GM21723 (cell line): ENCODE results near the gene TMPRSS3.

Experiments
- ATAC-seq: cut with Tn5 transposase; IDR thresholded peaks from one replicate; pipeline ENCODE4 v1.9.1; 2021; ENCODE audit warnings: mild to moderate bottlenecking, moderate library complexity; ENCODE audit not compliant: unreplicated experiment

The TMPRSS3 gene

GRCh38 chr21:42374864-42375499 lies 20.9 kb downstream of the TMPRSS3 start:
- no peak for ATAC-seq

DNA sequence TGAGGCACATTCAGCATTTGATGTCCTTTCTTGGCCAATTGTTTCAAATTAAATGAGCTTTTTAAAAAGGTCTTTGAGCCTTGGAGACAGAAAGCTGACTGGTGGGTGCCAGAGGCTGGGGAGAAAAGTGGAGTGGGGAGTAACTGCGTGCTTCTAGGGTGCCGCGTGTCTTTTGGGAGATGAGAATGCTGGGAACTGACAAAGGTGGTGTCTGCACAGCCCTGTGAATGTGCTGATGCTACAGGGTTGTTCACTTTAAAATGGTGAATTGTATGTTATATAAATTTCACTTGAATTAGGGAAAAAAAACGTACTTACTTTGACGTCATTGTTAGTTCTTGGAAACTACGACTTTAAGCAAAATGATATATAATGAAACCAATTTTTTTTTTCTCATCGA lies 21.4 kb downstream of the TMPRSS3 start:
- no peak for ATAC-seq

DNA sequence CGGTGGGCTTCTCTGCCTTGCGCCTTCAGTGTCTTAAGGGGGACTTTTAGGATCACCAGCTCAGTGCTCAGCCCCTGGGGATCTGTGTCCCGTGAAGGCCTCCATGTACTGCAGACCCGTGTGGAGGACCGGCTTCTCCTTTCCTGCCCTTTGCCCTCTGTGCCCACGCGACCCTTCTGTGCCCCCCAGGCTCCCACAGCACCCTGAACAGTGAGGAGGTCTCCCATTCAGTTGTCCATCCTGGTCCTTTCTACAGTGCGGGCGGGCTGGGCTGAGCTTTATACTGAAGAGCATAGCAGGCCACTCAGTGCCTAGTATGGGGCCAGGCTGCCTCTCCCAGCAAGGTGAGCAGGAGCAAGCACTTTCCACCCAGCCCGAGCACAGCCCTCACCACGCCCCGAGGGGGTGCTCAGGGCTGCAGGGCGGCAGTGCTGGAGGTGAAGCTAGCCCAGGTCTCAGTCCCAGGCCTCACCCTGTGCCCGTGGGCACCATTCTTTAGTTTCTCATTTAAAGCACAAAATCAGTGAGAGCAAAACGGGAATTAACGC lies 21.9 kb downstream of the TMPRSS3 start:
- no peak for ATAC-seq

GRCh38 chr21:42373196-42373907 lies 22.5 kb downstream of the TMPRSS3 start:
- no peak for ATAC-seq

GRCh38 chr21:42370894-42371654 lies 24.8 kb downstream of the TMPRSS3 start:
- ATAC-seq = no peak

DNA sequence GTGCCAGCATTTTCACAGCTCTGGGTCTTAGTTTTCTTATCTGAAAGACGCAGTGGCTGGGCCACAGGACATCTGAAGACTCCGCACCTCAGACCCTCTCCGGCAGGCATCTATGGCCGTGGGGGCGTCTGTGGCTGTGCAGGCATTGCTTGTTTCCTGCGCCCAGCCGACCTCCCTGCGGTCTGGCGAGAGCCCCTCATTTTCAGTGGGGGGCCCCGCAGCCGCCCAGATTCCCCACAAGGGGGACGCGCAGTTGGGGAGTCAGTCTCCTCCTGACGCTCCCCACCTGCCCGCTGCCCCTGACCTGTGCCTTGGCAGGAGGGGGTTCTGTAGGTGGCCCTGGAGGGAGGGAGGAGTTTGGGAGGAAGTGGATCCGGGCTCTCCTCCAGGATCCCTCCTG lies 26.0 kb downstream of the TMPRSS3 start:
- no peak for ATAC-seq

DNA sequence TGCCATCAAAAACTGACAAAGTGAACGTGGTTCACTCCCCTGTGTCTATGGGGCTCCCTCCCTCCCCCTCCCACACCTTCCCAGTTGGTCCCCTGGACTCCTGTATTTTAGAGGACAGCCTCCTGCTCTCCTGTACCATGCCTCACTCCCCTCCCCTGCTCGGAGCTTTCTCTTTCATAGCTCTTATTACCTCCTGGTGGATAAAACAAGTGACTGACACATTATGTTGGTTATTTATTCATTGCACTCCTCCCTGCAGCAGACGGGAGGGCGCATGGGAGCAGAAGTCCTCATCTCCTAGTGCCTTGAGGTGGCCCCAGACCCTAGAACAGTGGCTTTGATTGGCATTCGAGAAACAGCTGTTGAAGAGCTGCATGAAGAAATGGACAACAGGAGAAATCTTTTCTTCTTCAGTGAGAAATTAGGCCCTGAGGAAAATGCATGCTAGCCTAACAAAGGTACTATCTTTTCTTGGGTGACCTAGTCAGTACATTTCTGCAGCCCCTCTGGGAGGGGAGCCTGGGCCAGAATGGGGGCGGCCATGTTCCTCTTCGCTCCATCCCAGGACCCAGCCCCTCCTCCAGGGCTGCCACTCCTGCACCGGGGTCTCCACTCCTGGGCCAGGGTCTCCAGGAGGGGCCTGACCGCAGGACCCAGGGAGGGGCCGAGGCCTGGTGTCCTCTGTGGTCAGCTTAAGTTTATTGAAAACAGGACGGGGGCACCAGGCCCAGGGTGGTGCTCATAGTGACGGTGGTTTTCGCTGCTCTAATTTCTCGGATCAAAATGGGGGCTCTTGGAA lies 28.3 kb downstream of the TMPRSS3 start:
- no peak for ATAC-seq

DNA sequence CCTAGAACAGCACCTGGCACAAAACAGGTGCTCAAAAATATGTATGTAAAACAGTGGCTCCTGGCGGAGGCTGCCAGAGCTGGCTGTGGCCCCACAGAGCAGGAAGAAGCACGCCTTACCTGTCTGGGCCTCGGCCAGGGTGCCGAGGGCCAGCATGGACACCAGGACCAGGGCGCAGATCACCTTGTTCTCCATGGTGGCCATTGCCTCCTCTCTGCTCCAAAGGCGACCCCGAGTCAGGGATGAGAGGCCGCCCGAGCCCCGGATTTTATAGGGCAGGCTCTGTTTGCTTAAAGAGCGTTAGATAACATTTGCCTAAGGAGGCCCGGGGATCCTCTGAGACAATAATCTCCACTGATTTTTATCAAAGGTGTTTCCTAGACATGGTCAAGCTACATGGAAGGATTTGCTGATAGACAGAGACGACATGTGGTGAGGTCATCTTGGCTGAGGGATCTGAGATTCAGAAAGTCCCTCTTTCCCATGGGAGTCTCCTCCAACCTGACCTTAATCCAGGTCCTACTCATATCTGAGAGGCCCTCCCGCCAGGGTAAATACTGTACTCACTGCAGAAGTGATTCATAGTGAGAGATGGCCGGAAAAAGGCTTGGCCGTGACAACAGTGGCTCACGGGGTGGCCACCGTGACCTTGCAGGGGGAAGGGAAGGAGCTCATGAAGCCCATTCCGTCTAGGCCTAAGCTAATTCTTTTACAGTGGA lies 29.4 kb downstream of the TMPRSS3 start, which contains the start of gene TFF1:
TSS of gene TFF1 (minus strand) at position 244 of the 719 bp plus-strand sequence. CDS start at position 204, 40 bp downstream.
- ATAC-seq = no peak

DNA sequence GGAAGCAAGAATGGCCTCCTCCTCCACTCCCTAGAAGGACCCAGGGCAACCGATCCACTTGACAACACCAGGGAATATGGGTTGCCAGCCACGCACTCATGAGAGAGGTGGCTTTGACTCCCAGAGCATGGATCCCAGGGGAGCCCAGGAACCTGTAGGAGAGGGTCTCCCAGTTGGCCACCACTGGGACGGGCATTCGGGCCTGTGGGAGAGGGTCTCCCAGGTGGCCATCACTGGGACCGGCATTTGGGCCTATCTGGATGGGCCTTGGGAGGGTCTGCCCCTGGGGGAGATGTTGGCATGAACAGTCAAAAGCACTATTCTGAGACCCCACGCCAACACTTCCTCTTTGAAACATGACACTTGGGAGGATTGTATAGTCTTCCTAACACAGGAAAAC lies 30.1 kb downstream of the TMPRSS3 start:
- no peak for ATAC-seq

- ATAC-seq = no peak
Observed at GRCh38 chr21:42364304-42364865, 31.5 kb downstream of the TMPRSS3 start.

- no peak for ATAC-seq
Observed at GRCh38 chr21:42363312-42363711, 32.5 kb downstream of the TMPRSS3 start.

DNA sequence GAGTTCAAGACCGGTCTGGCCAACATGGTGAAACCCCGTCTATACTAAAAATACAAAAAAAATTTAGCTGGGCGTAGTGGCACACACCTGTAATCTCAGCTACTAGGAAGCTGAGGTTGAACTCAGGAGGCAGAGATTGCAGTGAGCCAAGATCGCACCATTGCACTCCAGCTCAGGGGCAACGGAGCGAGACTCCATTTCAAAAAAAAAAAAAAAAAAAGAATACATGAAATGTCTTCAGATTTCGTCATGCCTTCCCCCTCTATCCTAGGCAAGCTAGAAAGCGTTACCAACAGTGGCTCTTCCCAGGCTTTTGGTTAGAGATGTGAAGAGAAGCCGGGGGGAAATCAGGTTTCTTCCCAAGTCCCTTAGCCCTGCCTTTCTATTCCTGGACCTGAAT lies 33.2 kb downstream of the TMPRSS3 start:
- ATAC-seq = no peak

DNA sequence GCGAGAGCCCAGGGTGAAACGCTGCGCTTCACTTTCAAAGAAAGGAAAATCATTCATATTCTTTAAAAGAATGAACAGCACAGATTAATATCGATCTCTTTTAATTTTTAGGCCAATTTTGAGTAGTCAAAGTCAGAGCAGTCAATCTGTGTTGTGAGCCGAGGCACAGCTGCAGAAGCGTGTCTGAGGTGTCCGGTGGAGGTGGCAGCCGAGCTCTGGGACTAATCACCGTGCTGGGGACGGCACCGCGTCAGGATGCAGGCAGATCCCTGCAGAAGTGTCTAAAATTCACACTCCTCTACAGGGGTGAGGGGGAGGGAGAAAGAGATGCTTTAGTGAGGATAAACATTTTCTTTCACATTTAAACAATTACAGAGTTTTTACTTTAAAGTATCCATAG lies 33.7 kb downstream of the TMPRSS3 start:
- ATAC-seq = no peak

DNA sequence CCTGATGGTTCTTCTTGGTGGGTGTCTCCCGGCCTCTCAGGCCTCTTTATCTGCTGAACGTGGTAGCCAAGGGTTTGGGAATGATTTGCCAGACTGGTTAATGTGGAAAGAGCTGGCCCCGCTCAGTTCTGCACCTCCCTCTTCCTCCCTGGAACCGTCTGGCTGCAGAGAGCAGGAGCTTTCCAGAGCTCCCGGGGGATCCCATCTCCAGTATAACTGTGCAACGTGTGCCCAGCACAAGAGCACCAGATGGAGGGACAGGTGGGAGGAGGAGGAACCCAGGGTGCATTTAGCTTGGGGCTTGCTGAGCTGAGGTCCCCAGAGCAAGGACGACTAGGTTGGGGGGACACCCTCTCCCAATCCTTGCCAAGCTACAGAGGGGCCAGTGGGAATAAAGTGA lies 34.6 kb downstream of the TMPRSS3 start:
- ATAC-seq = no peak

DNA sequence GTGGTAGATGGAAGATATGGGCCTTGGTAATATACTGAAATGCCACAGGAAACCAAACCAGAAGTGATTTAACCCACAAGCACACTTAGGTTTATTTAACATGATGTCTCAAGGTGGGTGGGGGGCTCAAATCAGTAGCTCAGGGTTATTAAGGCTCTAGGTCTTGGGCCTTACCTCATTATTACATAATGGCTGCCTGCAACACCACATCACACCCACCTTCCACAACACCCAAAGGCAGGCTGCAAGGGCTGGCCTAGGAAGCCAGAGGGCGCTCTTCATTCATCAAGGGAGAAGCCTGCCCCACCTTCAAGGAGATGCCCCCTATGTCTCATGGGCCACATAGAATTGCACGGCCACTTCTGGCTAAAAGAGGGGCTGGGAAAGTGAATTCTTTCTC lies 35.5 kb downstream of the TMPRSS3 start:
- no peak for ATAC-seq

- no peak for ATAC-seq
Observed at GRCh38 chr21:42358937-42359336, 36.9 kb downstream of the TMPRSS3 start.

GRCh38 chr21:42358261-42358660 lies 37.6 kb downstream of the TMPRSS3 start:
- ATAC-seq = no peak

DNA sequence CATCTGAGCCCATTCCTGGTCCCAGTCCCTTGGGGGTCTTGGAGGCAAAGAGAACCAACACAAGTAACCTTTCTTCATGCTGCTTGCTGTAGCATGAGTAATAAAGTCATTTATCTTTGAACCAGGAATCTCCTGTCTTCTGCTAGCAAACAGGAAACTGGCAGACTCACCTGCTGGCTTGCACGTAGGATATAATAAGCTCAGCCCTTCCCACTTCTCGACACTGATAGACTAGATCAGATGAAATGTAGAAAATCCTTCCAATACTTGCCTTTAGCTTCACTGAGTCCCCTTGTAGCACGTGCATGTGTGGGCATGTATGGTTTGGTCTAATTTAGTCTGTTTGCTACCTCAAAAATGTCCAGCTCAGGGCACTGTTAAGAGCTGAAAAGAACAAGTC lies 38.5 kb downstream of the TMPRSS3 start:
- ATAC-seq = no peak

DNA sequence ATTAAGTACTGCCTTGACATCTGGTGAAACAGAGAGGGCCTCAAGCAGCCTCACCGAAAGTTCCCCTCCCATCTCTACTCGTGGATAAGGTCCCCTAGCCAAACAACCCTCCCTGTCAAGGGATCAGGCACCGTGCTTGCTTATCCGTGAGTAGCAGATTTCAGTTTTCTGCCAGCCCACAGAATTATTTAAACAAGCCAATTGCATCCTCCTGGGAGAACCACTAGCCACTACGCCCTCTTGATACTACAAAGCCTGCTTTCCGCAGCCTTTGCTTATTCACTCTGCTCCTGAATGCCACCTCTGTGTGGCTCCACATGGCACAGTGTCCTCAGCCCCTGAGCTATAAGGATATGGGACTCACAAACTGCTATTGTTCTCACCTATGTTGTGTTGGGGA lies 39.2 kb downstream of the TMPRSS3 start:
- ATAC-seq = no peak

DNA sequence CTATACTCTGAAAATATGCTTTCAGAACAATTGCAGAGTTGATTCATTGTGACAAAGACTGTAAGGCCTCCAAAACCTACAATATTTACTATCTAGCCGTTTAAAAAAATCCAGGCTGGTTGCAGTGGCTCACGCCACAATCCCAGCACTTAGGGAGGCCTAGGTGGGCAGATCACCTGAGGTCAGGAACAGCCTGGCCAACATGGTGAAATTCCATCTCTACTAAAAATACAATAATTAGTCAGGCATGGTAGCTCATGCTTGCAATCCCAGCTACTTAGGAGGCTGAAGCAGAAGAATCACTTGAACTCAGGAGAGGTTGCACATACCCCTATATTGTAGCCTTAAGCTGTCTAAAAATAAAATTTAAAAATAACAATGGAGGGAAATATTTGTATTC lies 39.8 kb downstream of the TMPRSS3 start:
- no peak for ATAC-seq
